ENCODE results near the gene RORC.
"Not testable (repeated sequence)": the region's sequence is repeated elsewhere in the genome, so short reads cannot be mapped to it uniquely, and the experiment has no call there.

The RORC gene

DNA sequence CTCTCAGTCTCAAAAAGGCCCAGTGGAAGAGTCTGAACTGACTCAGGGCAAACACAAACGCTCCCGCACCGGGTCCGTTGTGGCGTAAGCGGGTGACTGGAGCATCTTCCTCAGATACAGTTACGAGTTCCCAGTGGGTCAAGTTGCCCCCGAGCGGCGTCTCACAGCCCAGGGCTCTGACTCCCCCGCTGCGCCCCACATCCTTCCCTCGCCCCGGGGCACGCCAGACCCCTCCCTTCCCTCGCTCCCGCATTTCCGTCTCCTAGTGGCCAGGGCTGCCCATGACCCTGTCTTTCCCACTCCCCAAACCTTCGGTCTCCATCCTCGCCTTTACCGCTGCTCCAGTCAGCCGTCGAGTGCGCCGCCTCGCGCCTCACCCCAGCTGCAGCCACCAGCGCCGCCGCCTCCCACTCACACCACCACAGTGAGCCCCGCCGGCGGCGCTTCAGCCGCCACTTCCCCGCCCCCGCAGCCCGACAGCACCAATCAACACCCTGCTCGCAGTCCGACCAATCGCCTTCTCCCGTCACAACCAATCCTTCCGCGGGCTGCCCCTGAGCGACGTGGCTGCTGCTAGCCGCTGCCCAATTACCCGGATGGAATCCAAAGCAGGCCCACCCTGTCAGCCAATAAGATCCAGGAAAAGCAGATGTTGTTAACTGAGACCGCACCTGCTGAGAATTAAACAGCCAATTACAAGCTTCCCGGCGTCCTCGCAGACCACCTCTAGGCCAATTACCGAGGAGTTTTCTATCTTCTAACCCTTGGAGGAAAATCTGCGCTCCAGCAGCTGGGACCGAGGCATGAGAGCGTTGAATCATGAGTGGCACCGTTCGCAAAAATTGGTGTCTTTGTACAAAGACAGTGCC lies 41.3 kb downstream of the RORC start, which contains the start of gene TDRKH:
TSS of gene TDRKH (minus strand) at position 430 of the 869 bp plus-strand sequence. CDS start 7,478 bp downstream, outside the sequence.
- peak; percentile 97 for DNase-seq (ENCODE audit: insufficient read length, low spot score)
- no peak for TF ChIP-seq POLR2AphosphoS5 (IDR thresholded peaks at IDR 0.05; ENCODE audit: low read depth, low read length)
- no peak for TF ChIP-seq PAX5 (IDR thresholded peaks at IDR 0.05; ENCODE audit: insufficient read depth, low read length, severe bottlenecking)
- TF ChIP-seq POU2F2 (IDR thresholded peaks at IDR 0.05; ENCODE audit: low read depth, low read length), result no peak
- TF ChIP-seq TAF1 (IDR thresholded peaks at IDR 0.05; ENCODE audit: low read depth, low read length), result no peak
- no peak for TF ChIP-seq SPI1 (IDR thresholded peaks at IDR 0.05; ENCODE audit: low read depth, low read length)
- no peak for TF ChIP-seq POLR2A (IDR thresholded peaks at IDR 0.05; ENCODE audit: low read depth, low read length)
- FAIRE-seq, result peak; percentile 99

DNA sequence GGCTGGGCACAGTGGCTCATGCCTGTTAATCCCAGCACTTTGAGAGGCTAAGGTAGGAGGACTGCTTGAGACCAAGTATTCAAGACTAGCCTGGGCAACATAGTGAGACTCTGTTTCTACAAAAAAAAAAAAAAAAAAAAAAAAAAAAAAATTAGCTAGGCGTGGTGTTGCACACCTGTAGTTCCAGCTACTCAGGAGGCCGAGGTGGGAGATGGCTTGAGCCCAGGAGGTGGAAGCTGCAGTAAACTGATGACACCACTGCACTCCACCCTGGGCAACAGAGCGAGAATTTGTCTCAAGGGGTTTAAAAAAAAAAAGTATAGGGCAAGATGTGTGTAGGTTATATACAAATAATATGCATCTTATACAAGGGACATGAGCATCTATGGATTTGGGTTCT lies 43.9 kb downstream of the RORC start:
- no peak for TF ChIP-seq PAX5 (IDR thresholded peaks at IDR 0.05; ENCODE audit: insufficient read depth, low read length, severe bottlenecking)
- TF ChIP-seq POLR2AphosphoS5 (IDR thresholded peaks at IDR 0.05; ENCODE audit: low read depth, low read length), result no peak
- TF ChIP-seq POLR2A (IDR thresholded peaks at IDR 0.05; ENCODE audit: low read depth, low read length), result no peak
- TF ChIP-seq SPI1 (IDR thresholded peaks at IDR 0.05; ENCODE audit: low read depth, low read length), result no peak
- TF ChIP-seq POU2F2 (IDR thresholded peaks at IDR 0.05; ENCODE audit: low read depth, low read length), result no peak
- no peak for TF ChIP-seq TAF1 (IDR thresholded peaks at IDR 0.05; ENCODE audit: low read depth, low read length)
- FAIRE-seq, result no peak
- no peak for DNase-seq (ENCODE audit: insufficient read length, low spot score)

DNA sequence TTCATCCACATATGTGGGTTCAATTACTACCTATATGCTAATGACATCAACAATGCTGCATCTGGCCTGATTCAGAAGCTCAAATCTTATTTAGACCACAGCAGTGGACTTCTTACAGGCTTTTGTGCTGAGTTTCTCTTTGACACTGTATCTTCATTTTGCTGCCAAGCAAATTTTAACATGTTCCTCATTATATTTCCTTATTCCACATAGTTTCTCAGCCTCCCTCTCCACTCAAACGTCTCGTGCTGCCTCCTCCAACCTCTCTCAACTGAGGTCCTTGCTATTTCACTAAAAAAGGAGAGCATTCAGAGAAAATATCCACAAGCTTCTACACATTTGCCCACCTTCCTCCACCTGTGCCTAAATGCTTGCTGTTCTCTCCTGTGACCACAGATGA lies 47.8 kb downstream of the RORC start:
- FAIRE-seq (no peak), DNase-seq (ENCODE audit: insufficient read length, low spot score) (no peak)
- TF ChIP-seq POU2F2 (IDR thresholded peaks at IDR 0.05; ENCODE audit: low read depth, low read length) (no peak), TAF1 (IDR thresholded peaks at IDR 0.05; ENCODE audit: low read depth, low read length) (no peak), POLR2A (IDR thresholded peaks at IDR 0.05; ENCODE audit: low read depth, low read length) (no peak), PAX5 (IDR thresholded peaks at IDR 0.05; ENCODE audit: insufficient read depth, low read length, severe bottlenecking) (no peak), POLR2AphosphoS5 (IDR thresholded peaks at IDR 0.05; ENCODE audit: low read depth, low read length) (no peak), SPI1 (IDR thresholded peaks at IDR 0.05; ENCODE audit: low read depth, low read length) (no peak)

DNA sequence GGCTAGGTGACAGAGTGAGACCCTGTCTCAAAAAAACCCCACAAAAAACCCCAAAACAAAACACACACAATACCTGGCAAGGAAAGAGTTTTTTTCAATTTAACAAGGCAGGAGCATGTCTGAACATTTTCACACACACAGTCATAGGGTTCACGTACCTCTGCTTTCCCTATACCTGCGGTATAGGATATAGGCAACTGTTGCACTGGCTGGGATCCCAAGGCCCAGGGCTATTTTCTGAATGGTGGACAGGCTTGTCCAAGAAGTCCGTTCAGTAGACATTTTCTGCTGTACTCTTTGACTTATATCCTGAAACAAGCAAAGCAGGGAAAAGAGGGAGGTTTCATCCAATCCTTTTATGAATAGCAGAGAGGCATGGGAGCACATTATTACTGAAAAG lies 48.9 kb downstream of the RORC start:
- no peak for FAIRE-seq
- TF ChIP-seq POU2F2 (IDR thresholded peaks at IDR 0.05; ENCODE audit: low read depth, low read length) (no peak), POLR2AphosphoS5 (IDR thresholded peaks at IDR 0.05; ENCODE audit: low read depth, low read length) (no peak), POLR2A (IDR thresholded peaks at IDR 0.05; ENCODE audit: low read depth, low read length) (no peak), SPI1 (IDR thresholded peaks at IDR 0.05; ENCODE audit: low read depth, low read length) (no peak), TAF1 (IDR thresholded peaks at IDR 0.05; ENCODE audit: low read depth, low read length) (no peak), PAX5 (IDR thresholded peaks at IDR 0.05; ENCODE audit: insufficient read depth, low read length, severe bottlenecking) (no peak)

DNA sequence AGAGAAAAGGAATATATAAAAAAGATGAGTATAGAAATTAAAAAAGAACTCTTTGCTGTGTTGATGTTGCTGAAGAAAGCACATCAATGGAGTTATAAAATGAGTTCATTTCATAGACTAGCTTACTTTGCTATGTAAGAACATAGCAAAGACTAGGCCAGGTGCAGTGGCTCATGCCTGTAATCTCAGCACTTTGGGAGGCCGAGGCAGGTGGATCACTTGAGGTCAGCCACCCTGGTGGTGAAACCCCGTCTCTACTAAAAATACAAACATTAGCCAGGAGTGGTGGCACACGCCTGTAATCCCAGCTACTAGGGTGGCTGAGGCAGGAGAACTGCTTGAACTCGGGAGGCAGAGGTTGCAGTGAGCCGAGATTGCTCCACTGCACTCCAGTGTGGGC lies 49.6 kb downstream of the RORC start:
- DNase-seq (ENCODE audit: insufficient read length, low spot score); FAIRE-seq: not testable (repeated sequence)

More for the DNA sequence above, 48.9 kb downstream of the RORC start:
- no peak for DNase-seq (ENCODE audit: insufficient read length, low spot score)

DNA sequence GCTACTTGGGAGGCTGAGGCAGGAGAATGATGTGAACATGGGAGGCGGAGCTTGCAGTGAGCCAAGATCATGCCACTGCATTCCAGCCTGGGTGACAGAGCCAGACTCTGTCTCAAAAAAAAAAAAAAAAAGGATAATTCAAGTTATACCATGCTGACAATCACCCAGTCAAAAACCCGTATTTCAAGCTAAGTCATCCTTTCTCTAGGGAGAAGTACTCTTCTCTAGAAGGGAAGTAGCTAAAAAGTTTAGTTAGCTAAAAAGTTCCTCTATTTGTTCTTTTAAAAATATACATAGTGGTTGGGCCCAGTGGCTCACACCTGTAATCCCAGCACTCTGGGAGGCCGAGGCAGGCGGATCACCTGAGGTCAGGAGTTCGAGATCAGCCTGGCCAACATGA lies 50.9 kb downstream of the RORC start:
- FAIRE-seq; DNase-seq (ENCODE audit: insufficient read length, low spot score): not testable (repeated sequence)

DNA sequence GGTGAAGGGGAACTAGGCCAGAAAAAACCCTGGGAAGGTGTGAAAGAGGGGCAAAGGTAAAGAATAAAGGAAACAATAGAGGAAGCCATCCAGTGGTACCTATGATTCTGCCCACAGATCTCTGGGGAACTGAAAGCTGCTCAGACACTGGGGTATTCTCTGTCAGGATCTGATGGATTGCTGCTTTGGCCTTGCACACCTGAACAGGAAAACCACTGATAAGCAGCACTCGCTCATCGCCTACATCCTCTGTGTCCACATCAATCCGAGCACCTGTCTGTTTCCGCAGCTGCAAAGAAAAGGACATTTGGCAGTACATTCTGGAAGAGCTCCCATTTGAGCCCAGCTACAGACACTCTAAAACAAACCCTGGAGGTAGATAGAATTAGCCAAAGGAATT lies 51.8 kb downstream of the RORC start:
- no peak for FAIRE-seq
- DNase-seq (ENCODE audit: insufficient read length, low spot score), result no peak
- TF ChIP-seq SPI1 (IDR thresholded peaks at IDR 0.05; ENCODE audit: low read depth, low read length), result no peak

DNA sequence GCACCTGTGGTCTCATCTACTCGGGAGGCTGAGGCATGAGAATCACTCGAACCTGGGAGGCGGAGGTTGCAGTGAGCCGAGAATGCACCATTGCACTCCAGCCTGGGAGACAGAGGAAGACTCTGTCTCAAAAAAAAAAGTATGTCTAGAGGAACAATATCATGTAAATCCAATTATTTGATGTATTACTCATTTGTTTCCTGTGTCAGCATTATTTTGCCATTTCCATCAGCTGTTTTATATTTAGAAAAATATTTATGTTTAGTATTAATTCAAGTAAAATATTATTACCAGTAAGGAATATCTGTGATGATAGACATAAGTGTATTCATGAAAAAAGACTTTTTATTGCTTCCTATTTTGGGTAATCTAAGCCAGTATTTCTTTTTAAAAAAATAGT lies 54.3 kb downstream of the RORC start:
- TF ChIP-seq SPI1 (IDR thresholded peaks at IDR 0.05; ENCODE audit: low read depth, low read length) (no peak), POLR2AphosphoS5 (IDR thresholded peaks at IDR 0.05; ENCODE audit: low read depth, low read length) (no peak), POLR2A (IDR thresholded peaks at IDR 0.05; ENCODE audit: low read depth, low read length) (no peak), TAF1 (IDR thresholded peaks at IDR 0.05; ENCODE audit: low read depth, low read length) (no peak), POU2F2 (IDR thresholded peaks at IDR 0.05; ENCODE audit: low read depth, low read length) (no peak), PAX5 (IDR thresholded peaks at IDR 0.05; ENCODE audit: insufficient read depth, low read length, severe bottlenecking) (no peak)
- no peak for DNase-seq (ENCODE audit: insufficient read length, low spot score)
- FAIRE-seq, result no peak

DNA sequence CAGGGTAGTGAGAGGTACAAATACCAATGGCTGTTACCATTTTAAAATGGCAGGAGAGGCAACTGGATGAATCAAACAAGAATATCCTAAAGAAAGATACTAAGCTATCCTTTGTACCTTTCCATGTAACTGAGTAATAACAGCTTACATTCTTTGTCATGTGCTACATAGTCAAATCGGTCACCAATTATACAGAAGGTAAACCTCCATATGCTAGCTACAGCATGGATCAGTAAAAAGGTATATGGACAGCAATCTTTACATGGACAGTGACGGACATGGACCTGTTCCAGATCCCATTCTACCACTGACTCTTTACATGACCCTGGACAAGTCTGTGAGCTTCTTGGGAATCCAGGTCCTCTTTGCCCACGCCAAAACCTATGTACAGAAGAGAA lies 54.9 kb downstream of the RORC start:
- FAIRE-seq, result no peak
- TF ChIP-seq SPI1 (IDR thresholded peaks at IDR 0.05; ENCODE audit: low read depth, low read length), result no peak
- DNase-seq (ENCODE audit: insufficient read length, low spot score), result no peak

DNA sequence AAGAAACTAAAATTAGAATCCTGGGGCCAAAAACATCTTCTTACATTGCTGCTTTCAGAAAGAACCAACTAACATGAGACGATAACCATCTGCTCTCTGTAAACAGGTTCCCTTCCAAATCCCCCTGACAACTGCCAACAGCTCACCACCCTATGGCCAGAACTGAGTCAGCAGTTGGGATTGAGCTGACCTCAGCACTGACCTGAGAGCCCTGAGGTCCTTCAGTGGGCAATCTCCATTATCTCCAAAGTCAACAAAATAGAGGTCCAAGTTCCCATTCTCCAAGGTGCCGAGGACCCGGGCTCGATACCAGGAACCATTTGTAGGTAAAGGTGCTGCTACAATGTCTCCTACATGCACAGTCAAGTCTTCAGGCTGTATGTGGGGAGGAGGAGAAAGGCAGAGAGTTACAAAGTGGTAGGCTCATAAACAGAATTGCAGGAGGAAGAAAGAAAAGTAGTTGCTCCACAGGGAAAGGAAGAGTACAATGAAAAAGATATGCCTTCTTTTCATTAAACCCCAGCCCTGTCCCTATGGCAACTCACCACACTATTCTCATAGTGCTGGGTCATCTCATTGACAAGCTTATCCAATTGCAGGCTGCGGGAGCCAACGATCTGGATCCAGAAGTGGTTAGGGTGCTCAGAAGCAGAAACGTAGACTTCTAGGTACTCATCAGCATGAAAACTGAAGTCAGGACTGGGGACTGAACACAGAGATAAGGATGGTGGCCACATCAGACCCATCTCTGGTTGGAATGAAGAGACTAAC lies 55.5 kb downstream of the RORC start:
- DNase-seq (ENCODE audit: insufficient read length, low spot score) (no peak), FAIRE-seq (no peak)
- TF ChIP-seq SPI1 (IDR thresholded peaks at IDR 0.05; ENCODE audit: low read depth, low read length), result no peak
- TF ChIP-seq PAX5 (IDR thresholded peaks at IDR 0.05; ENCODE audit: insufficient read depth, low read length, severe bottlenecking), result no peak
- no peak for TF ChIP-seq POLR2AphosphoS5 (IDR thresholded peaks at IDR 0.05; ENCODE audit: low read depth, low read length)
- TF ChIP-seq POLR2A (IDR thresholded peaks at IDR 0.05; ENCODE audit: low read depth, low read length), result no peak
- TF ChIP-seq POU2F2 (IDR thresholded peaks at IDR 0.05; ENCODE audit: low read depth, low read length), result no peak
- TF ChIP-seq TAF1 (IDR thresholded peaks at IDR 0.05; ENCODE audit: low read depth, low read length), result no peak

Measured in GM12891 (cell line).